ENCODE measurements around the gene TIGD1.

The TIGD1 gene

DNA sequence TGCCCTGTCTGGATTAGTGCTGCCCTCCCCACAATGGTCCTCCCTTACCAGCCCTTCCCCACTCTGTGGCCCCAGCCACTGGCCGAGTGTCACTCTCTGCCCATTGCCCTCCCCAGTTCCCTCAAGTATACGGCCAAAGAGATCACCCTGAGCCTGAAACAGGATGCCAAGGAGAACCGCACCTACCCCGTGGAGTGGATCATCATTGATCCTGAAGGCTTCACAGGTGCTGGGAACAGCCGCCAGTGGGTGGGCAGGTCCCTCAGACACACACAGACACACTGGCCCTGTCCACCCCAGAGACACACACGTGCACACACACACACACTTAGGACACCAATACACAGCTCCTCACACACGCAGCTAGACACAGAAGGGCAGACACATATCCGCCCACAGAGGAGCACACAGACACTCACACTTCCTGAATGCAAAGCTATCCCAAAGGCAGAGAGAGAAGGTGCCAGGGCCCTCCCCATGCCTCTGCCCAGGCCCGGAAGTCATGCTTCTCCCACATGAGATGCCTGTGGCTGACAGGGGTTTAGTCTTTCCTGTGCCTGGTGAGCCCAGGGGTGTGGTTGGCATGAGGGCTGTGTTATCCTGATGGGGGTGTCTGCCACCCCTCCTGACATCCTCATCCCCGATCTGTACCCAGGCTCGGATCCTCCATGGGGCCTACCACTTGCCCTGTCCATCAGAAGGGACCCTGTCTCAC is 21.5 kb downstream of the TIGD1 start:
- no peak for TF ChIP-seq ZC3H10 (CRISPR knock-in tag; IDR thresholded peaks at IDR 0.05)
- ATAC-seq = no peak

DNA sequence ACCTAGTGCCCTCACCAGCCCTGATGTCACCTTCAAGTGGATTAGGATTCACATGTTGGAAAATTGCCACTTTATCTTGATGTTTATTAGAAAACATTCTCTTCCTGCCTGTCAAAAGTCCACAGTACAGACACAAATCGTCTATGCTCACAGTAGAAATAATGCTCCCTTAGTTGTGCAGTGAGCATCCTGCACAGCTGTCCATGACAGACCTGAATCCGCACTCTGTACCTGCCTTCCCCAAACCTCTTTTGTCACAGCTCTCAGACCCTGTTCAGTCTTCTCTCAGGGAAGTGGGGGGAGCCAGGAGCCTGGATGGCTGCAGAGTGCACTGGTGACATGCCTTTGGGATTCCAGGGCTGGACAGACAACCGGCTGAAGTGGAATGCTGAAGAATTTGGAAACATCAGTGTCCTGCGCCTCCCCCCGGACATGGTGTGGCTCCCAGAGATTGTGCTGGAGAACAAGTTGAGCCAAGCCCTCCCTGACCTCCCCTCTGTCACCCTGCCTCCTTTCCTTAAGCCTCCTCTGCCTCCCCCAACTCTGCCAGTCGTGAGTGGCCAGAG is 22.4 kb downstream of the TIGD1 start:
- no peak for ATAC-seq
- no peak for TF ChIP-seq ZNF70 (CRISPR knock-in tag; IDR thresholded peaks at IDR 0.05)
- no peak for TF ChIP-seq PPARA (CRISPR knock-in tag; IDR thresholded peaks at IDR 0.05; ENCODE audit: borderline replicate concordance)
- TF ChIP-seq, protein P1, sequence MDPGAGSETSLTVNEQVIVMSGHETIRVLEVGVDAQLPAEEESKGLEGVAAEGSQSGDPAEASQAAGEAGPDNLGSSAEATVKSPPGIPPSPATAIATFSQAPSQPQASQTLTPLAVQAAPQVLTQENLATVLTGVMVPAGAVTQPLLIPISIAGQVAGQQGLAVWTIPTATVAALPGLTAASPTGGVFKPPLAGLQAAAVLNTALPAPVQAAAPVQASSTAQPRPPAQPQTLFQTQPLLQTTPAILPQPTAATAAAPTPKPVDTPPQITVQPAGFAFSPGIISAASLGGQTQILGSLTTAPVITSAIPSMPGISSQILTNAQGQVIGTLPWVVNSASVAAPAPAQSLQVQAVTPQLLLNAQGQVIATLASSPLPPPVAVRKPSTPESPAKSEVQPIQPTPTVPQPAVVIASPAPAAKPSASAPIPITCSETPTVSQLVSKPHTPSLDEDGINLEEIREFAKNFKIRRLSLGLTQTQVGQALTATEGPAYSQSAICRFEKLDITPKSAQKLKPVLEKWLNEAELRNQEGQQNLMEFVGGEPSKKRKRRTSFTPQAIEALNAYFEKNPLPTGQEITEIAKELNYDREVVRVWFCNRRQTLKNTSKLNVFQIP (CRISPR knock-in tag; IDR thresholded peaks at IDR 0.05; ENCODE audit: borderline replicate concordance, low read depth) = no peak
- TF ChIP-seq GLIS3 (CRISPR knock-in tag; IDR thresholded peaks at IDR 0.05) = no peak
- TF ChIP-seq ARNTL (CRISPR knock-in tag; IDR thresholded peaks at IDR 0.05; ENCODE audit: borderline replicate concordance, low read depth) = no peak

DNA sequence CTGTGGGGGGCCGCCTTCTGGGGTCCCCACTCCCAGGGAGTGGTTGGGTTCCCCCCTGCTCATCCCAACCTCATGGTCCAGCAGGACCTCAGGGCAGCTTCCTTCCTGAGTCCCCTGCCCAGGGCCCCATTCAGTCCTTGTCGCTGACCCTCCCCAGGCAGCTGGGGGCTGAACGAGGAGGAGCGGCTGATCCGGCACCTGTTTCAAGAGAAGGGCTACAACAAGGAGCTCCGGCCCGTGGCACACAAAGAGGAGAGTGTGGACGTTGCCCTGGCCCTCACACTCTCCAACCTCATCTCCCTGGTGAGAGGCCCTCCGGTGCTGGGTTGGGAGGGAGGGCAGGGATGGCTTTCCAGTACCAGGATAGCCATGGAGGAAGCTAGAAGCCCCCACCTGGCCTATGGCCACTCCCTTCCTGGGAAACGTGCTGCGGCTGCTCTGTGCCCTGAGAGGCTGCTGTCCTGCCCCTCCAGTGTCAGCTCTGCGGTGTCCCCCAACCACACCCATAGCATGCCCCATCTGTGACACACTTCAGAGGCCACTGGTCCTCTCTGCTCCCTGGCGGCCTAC is 23.9 kb downstream of the TIGD1 start:
- TF ChIP-seq ARNTL (CRISPR knock-in tag; IDR thresholded peaks at IDR 0.05; ENCODE audit: borderline replicate concordance, low read depth) (no peak), SNAI2 (CRISPR knock-in tag; IDR thresholded peaks at IDR 0.05) (no peak), ZNF565 (CRISPR knock-in tag; conservative IDR thresholded peaks at IDR 0.05; ENCODE audit: low read depth) (no peak), GLIS3 (CRISPR knock-in tag; IDR thresholded peaks at IDR 0.05) (no peak), TCF4 (CRISPR knock-in tag; IDR thresholded peaks at IDR 0.05; ENCODE audit: borderline replicate concordance) (no peak), ISL1 (CRISPR knock-in tag; IDR thresholded peaks at IDR 0.05) (no peak), ZNF8 (CRISPR knock-in tag; IDR thresholded peaks at IDR 0.05) (no peak), PPARA (CRISPR knock-in tag; IDR thresholded peaks at IDR 0.05; ENCODE audit: borderline replicate concordance) (no peak), OSR1 (CRISPR knock-in tag; IDR thresholded peaks at IDR 0.05) (no peak), RARB (CRISPR knock-in tag; IDR thresholded peaks at IDR 0.05) (no peak)
- TF ChIP-seq, protein P1 (CRISPR knock-in tag; IDR thresholded peaks at IDR 0.05; ENCODE audit: borderline replicate concordance, low read depth) = no peak
- no peak for ATAC-seq

DNA sequence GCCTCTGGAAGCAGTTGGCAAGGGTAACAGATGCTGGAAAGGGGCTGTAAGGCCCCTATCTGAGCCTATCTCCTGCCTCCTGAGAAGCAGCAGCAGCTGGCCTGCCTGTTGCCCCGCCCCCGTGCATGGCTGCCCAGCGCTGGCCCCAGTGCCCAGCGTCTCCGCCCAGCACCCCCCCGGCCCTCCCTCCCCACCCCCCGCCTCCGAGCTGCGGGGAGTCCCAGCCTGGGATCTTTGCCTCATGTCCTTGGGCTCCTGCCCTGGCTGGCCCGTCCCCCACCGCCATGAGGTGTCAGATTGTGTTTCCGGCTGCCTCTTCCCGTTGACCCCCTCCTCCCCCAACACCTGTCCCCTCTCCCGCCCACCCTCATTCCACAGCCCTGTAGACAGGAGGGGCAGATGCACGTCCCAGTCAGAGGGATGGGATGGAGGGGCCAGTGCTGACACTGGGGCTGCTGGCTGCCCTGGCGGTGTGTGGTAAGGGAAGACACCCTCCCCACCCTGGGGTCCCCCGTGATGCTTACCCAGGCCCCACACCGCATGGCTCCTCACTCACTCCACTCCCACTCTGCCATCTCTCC is 24.5 kb downstream of the TIGD1 start, which contains the start of gene CHRND:
TSS of gene CHRND (plus strand) at position 370 of the 581 bp plus-strand sequence. CDS start at position 426, 56 bp downstream.
- no peak for ATAC-seq
- TF ChIP-seq CSDC2 (CRISPR knock-in tag; IDR thresholded peaks at IDR 0.05) (no peak), ZNF8 (CRISPR knock-in tag; IDR thresholded peaks at IDR 0.05) (no peak), ESRRG (CRISPR knock-in tag; IDR thresholded peaks at IDR 0.05) (no peak)

DNA sequence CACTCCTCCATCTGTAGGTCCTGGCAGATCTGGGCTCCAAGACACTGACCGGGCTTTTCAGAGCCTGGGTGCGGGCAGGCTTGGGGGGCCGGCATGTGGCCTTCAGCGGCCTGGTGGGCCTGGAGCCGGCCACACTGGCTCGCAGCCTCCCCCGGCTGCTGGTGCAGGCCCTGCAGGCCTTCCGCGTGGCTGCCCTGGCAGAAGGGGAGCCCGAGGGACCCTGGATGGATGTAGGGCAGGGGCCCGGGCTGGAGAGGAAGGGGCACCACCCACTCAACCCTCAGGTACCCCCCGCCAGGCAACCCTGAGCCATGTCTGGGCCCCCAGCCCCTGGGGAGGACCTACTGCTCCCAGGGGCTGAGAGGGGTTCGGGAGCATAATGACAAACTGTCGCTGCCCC is 25.2 kb downstream of the TIGD1 start:
- no peak for ATAC-seq
- TF ChIP-seq ZNF565 (CRISPR knock-in tag; conservative IDR thresholded peaks at IDR 0.05; ENCODE audit: low read depth) (no peak), ZFP30 (CRISPR knock-in tag; IDR thresholded peaks at IDR 0.05) (no peak), CSDC2 (CRISPR knock-in tag; IDR thresholded peaks at IDR 0.05) (no peak), PPARA (CRISPR knock-in tag; IDR thresholded peaks at IDR 0.05; ENCODE audit: borderline replicate concordance) (no peak)

DNA sequence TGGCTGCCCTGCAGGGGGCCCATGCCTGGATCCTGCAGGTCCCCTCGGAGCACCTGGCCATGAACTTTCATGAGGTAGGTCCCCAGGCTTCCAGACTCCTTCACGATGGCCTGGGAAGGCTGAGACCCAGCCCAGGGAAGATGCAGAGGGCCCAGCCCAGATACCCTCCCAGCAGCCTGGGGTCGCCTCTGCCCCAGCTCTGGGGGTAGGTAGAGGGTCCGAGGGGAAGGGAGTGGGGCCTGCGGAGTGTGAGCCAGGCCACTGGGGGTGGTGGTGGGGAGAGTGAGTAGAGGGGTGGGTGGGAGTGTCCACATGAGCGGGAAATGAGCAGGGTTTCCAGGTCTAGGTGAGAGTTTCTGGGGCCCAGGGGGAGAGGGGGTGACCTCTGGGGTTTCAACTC is 25.6 kb downstream of the TIGD1 start:
- no peak for ATAC-seq
- TF ChIP-seq, protein P1 (CRISPR knock-in tag; IDR thresholded peaks at IDR 0.05; ENCODE audit: borderline replicate concordance, low read depth) = no peak
- TF ChIP-seq ISL1 (CRISPR knock-in tag; IDR thresholded peaks at IDR 0.05) (no peak), ZFP30 (CRISPR knock-in tag; IDR thresholded peaks at IDR 0.05) (no peak), BACH2 (CRISPR knock-in tag; IDR thresholded peaks at IDR 0.05; ENCODE audit: borderline replicate concordance) (no peak)
- TF ChIP-seq, protein P2, sequence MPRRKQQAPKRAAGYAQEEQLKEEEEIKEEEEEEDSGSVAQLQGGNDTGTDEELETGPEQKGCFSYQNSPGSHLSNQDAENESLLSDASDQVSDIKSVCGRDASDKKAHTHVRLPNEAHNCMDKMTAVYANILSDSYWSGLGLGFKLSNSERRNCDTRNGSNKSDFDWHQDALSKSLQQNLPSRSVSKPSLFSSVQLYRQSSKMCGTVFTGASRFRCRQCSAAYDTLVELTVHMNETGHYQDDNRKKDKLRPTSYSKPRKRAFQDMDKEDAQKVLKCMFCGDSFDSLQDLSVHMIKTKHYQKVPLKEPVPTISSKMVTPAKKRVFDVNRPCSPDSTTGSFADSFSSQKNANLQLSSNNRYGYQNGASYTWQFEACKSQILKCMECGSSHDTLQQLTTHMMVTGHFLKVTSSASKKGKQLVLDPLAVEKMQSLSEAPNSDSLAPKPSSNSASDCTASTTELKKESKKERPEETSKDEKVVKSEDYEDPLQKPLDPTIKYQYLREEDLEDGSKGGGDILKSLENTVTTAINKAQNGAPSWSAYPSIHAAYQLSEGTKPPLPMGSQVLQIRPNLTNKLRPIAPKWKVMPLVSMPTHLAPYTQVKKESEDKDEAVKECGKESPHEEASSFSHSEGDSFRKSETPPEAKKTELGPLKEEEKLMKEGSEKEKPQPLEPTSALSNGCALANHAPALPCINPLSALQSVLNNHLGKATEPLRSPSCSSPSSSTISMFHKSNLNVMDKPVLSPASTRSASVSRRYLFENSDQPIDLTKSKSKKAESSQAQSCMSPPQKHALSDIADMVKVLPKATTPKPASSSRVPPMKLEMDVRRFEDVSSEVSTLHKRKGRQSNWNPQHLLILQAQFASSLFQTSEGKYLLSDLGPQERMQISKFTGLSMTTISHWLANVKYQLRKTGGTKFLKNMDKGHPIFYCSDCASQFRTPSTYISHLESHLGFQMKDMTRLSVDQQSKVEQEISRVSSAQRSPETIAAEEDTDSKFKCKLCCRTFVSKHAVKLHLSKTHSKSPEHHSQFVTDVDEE (CRISPR knock-in tag; IDR thresholded peaks at IDR 0.05) = no peak

Data from SK-N-SH treated with all-trans-retinoic acid at 6 μM for 48 hours (cell line).